ENCODE measurements around the gene RIMBP2.

DNA sequence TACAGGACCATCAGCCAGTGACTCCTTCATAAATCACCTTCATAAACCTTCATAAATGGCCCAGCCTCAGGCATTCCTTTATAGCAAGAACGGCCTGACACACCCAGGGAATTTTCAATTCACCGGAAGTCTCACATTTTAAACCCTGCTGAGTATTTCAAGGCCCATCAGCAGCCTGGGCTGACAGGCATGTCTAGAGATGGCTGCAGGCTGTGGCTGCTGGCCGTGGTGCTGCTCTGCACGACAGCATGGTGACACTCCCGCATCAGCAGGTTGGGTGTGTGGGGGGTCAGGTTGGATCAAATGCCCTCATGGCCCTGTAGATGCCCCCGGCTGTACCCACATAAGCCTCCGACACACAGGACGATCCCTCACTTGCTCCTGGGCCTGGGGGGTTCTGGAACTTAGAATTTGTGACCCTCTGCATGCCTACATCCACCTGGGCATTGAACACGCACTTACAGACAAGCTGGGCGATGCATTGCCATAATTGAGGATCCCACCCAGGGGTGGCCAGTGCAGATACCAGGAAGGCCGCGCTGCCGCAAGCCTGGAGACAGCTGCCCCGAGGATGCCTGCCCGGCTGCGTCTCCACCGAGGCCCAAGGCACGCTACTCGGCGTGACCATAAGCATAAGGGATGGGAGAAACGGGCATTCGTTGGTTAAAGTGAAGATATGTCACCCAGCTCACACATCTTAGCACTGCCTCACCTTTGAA, 254.1 kb downstream of the RIMBP2 start:
- TF ChIP-seq, protein P1, sequence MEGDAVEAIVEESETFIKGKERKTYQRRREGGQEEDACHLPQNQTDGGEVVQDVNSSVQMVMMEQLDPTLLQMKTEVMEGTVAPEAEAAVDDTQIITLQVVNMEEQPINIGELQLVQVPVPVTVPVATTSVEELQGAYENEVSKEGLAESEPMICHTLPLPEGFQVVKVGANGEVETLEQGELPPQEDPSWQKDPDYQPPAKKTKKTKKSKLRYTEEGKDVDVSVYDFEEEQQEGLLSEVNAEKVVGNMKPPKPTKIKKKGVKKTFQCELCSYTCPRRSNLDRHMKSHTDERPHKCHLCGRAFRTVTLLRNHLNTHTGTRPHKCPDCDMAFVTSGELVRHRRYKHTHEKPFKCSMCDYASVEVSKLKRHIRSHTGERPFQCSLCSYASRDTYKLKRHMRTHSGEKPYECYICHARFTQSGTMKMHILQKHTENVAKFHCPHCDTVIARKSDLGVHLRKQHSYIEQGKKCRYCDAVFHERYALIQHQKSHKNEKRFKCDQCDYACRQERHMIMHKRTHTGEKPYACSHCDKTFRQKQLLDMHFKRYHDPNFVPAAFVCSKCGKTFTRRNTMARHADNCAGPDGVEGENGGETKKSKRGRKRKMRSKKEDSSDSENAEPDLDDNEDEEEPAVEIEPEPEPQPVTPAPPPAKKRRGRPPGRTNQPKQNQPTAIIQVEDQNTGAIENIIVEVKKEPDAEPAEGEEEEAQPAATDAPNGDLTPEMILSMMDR (conservative IDR thresholded peaks at IDR 0.05; ENCODE audit: low read depth in 2 of 2) = no peak
- no peak for TF ChIP-seq EZH2 (IDR thresholded peaks at IDR 0.05; ENCODE audit: low read depth, unreplicated experiment)
- no peak for TF ChIP-seq POLR2AphosphoS5 (IDR thresholded peaks at IDR 0.05; ENCODE audit: low read depth)
- no peak for TF ChIP-seq JUNB (IDR thresholded peaks at IDR 0.05; ENCODE audit: unreplicated experiment)
- TF ChIP-seq, protein P2, sequence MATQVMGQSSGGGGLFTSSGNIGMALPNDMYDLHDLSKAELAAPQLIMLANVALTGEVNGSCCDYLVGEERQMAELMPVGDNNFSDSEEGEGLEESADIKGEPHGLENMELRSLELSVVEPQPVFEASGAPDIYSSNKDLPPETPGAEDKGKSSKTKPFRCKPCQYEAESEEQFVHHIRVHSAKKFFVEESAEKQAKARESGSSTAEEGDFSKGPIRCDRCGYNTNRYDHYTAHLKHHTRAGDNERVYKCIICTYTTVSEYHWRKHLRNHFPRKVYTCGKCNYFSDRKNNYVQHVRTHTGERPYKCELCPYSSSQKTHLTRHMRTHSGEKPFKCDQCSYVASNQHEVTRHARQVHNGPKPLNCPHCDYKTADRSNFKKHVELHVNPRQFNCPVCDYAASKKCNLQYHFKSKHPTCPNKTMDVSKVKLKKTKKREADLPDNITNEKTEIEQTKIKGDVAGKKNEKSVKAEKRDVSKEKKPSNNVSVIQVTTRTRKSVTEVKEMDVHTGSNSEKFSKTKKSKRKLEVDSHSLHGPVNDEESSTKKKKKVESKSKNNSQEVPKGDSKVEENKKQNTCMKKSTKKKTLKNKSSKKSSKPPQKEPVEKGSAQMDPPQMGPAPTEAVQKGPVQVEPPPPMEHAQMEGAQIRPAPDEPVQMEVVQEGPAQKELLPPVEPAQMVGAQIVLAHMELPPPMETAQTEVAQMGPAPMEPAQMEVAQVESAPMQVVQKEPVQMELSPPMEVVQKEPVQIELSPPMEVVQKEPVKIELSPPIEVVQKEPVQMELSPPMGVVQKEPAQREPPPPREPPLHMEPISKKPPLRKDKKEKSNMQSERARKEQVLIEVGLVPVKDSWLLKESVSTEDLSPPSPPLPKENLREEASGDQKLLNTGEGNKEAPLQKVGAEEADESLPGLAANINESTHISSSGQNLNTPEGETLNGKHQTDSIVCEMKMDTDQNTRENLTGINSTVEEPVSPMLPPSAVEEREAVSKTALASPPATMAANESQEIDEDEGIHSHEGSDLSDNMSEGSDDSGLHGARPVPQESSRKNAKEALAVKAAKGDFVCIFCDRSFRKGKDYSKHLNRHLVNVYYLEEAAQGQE (IDR thresholded peaks at IDR 0.05; ENCODE audit: unreplicated experiment) = peak; percentile 67
- TF ChIP-seq EZH2phosphoT487 (IDR thresholded peaks at IDR 0.05; ENCODE audit: unreplicated experiment) = no peak
- TF ChIP-seq, protein P3, sequence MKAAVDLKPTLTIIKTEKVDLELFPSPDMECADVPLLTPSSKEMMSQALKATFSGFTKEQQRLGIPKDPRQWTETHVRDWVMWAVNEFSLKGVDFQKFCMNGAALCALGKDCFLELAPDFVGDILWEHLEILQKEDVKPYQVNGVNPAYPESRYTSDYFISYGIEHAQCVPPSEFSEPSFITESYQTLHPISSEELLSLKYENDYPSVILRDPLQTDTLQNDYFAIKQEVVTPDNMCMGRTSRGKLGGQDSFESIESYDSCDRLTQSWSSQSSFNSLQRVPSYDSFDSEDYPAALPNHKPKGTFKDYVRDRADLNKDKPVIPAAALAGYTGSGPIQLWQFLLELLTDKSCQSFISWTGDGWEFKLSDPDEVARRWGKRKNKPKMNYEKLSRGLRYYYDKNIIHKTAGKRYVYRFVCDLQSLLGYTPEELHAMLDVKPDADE (IDR thresholded peaks at IDR 0.05) = no peak
- no peak for TF ChIP-seq CREB1 (CRISPR knock-in tag; IDR thresholded peaks at IDR 0.05; ENCODE audit: low read depth)
